ENCODE measurements around the gene SLC9A9. TPM values are rescaled to one million over a fixed set of nuclear protein-coding genes. Genes with fewer than 3 reads are reported as not detected.

Gene SLC9A9
- polyA plus RNA-seq, 12 donors = 9.4 to 16.5 (median 11.6) TPM; not detected in 1

GRCh38 chr3:143358155-143358792, 490.0 kb downstream of the SLC9A9 start:
- DNase-seq = no peak

GRCh38 chr3:143357700-143358099, 490.6 kb downstream of the SLC9A9 start:
- no peak for DNase-seq

- no peak for DNase-seq
These were observed 491.4 kb downstream of the SLC9A9 start for GRCh38 chr3:143356839-143357238.

- no peak for DNase-seq
These were observed 493.9 kb downstream of the SLC9A9 start for GRCh38 chr3:143354342-143354741.

GRCh38 chr3:143352850-143353550, 495.3 kb downstream of the SLC9A9 start:
- no peak for DNase-seq

GRCh38 chr3:143351895-143352608, 496.2 kb downstream of the SLC9A9 start:
- no peak for DNase-seq

- no peak for DNase-seq
These were observed 496.9 kb downstream of the SLC9A9 start for GRCh38 chr3:143351354-143351753.

- no peak for DNase-seq
These were observed 498.8 kb downstream of the SLC9A9 start for GRCh38 chr3:143349455-143349854.

GRCh38 chr3:143348486-143349327, 499.6 kb downstream of the SLC9A9 start:
- DNase-seq = no peak

GRCh38 chr3:143344516-143345165, 503.6 kb downstream of the SLC9A9 start:
- no peak for DNase-seq

- DNase-seq = no peak
These were observed 504.3 kb downstream of the SLC9A9 start for GRCh38 chr3:143343944-143344343.

GRCh38 chr3:143343031-143343430, 505.2 kb downstream of the SLC9A9 start:
- no peak for DNase-seq

- DNase-seq = no peak
These were observed 508.8 kb downstream of the SLC9A9 start for GRCh38 chr3:143339451-143339850.

- DNase-seq = no peak
These were observed 510.9 kb downstream of the SLC9A9 start for GRCh38 chr3:143337387-143337786.

- no peak for DNase-seq
These were observed 514.0 kb downstream of the SLC9A9 start for GRCh38 chr3:143334231-143334630.

GRCh38 chr3:143333367-143333766, 514.9 kb downstream of the SLC9A9 start:
- no peak for DNase-seq

GRCh38 chr3:143332026-143332425, 516.2 kb downstream of the SLC9A9 start:
- no peak for DNase-seq

GRCh38 chr3:143331350-143331749, 516.9 kb downstream of the SLC9A9 start:
- no peak for DNase-seq

GRCh38 chr3:143330296-143330868, 517.9 kb downstream of the SLC9A9 start:
- no peak for DNase-seq

- DNase-seq = peak; percentile 75
These were observed 518.6 kb downstream of the SLC9A9 start for GRCh38 chr3:143329567-143330211.

- no peak for DNase-seq
These were observed 519.8 kb downstream of the SLC9A9 start for GRCh38 chr3:143328451-143328850.

Data from muscle of arm (tissue), 12 donors.